MM.1S (cell line): ENCODE results near the gene WNT10A.

Experiments
- EZH2phosphoT487 ChIP-seq: fragments of 300-600 bp; sonication (generic); IDR thresholded peaks from 2 replicates; pipeline ENCODE4 v1.6.1; 2018; ENCODE audit warnings: antibody characterized with exemption, low read length
- TF ChIP-seq, protein P1 (sequence below): fragments of 300-600 bp; sonication (generic); IDR thresholded peaks from 2 replicates; pipeline ENCODE4 v1.5.1; 2016; ENCODE audit warnings: antibody characterized with exemption, low read length, mixed read lengths

DNA sequence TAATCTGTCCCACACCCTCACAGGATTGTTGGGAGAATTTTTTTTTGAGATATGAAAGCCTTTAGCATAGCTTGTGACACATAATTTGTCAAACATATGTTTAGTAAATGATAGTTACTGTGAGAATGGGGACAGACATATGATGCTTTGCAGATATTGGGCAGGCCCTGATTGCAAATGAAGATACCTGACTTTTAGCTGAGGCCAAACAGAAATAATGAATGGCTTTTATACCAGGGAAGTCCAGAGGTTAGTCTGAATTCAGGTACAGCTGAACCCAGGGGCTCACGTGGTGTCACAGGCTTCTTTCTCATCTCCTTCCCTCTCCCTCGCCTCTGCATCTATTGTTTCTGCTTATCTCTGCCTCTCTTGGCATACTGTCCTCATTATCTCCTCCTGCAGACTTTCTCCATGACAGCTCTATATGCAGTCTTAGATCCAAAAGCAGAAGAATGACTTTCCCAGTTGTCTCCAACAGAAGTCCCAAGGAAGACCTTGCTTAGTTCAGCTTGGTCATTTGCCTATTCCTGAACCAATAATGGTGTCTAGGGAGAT lies 4.9 kb upstream of the WNT10A start:
- TF ChIP-seq, protein P1, sequence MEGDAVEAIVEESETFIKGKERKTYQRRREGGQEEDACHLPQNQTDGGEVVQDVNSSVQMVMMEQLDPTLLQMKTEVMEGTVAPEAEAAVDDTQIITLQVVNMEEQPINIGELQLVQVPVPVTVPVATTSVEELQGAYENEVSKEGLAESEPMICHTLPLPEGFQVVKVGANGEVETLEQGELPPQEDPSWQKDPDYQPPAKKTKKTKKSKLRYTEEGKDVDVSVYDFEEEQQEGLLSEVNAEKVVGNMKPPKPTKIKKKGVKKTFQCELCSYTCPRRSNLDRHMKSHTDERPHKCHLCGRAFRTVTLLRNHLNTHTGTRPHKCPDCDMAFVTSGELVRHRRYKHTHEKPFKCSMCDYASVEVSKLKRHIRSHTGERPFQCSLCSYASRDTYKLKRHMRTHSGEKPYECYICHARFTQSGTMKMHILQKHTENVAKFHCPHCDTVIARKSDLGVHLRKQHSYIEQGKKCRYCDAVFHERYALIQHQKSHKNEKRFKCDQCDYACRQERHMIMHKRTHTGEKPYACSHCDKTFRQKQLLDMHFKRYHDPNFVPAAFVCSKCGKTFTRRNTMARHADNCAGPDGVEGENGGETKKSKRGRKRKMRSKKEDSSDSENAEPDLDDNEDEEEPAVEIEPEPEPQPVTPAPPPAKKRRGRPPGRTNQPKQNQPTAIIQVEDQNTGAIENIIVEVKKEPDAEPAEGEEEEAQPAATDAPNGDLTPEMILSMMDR: no peak
- TF ChIP-seq EZH2phosphoT487: no peak
